Smooth muscle cell (in vitro differentiated cells): ENCODE measurements around the gene ARFGAP3. TPM values are rescaled to one million over a fixed set of nuclear protein-coding genes. Genes with fewer than 3 reads are reported as not detected.

ENCODE experiments used
- DNase-seq: peaks from one replicate; lab custom pipeline; 2025; ENCODE audit not compliant: unreplicated experiment; lab: John Stamatoyannopoulos, UW
- H2AFZ ChIP-seq: fragments of 200-600 bp; sonication (generic); 2 replicates; pipeline ENCODE4 v1.6.0; 2016; ENCODE audit warnings: antibody characterized with exemption, low read depth, mild to moderate bottlenecking
- H3F3A ChIP-seq: fragments of 200-600 bp; sonication (generic); 2 replicates; pipeline ENCODE4 v1.6.0; 2017; ENCODE audit warnings: antibody characterized with exemption, low read depth
- H3K27ac ChIP-seq: fragments of 200-600 bp; sonication (generic); 2 replicates; pipeline ENCODE4 v1.5.1; 2016; ENCODE audit warnings: low read depth, mild to moderate bottlenecking
- H3K27me3 ChIP-seq: fragments of 200-600 bp; sonication (generic); 2 replicates; pipeline ENCODE4 v1.6.1; 2016; ENCODE audit warnings: low read depth, mild to moderate bottlenecking
- H3K36me3 ChIP-seq: fragments of 200-600 bp; sonication (generic); 2 replicates; pipeline ENCODE4 v1.5.1; 2016; ENCODE audit warnings: low read depth
- H3K4me1 ChIP-seq: fragments of 200-600 bp; sonication (generic); 2 replicates; pipeline ENCODE4 v1.5.1; 2016; ENCODE audit warnings: low read depth
- H3K4me2 ChIP-seq: fragments of 200-600 bp; sonication (generic); 2 replicates; pipeline ENCODE4 v1.6.0; 2016; ENCODE audit warnings: mild to moderate bottlenecking
- H3K4me3 ChIP-seq: fragments of 200-600 bp; sonication (generic); 2 replicates; pipeline ENCODE4 v1.5.1; 2016; ENCODE audit warnings: mild to moderate bottlenecking
- H3K79me2 ChIP-seq: fragments of 200-600 bp; sonication (generic); 2 replicates; pipeline ENCODE4 v1.6.0; 2016; ENCODE audit warnings: low read depth, mild to moderate bottlenecking
- H3K9ac ChIP-seq: fragments of 200-600 bp; sonication (generic); 2 replicates; pipeline ENCODE4 v1.6.0; 2016; ENCODE audit warnings: low read depth
- H3K9me3 ChIP-seq: fragments of 200-600 bp; sonication (generic); replicated peaks from 2 replicates; pipeline ENCODE4 v1.5.1; 2016; ENCODE audit warnings: low read depth
- H4K20me1 ChIP-seq: fragments of 200-600 bp; sonication (generic); 2 replicates; pipeline ENCODE4 v1.6.0; 2016; ENCODE audit warnings: low read depth
- CTCF ChIP-seq: fragments of 200-600 bp; sonication (generic); IDR thresholded peaks from 2 replicates; pipeline ENCODE4 v1.5.1; 2017; ENCODE audit warnings: borderline replicate concordance, mild to moderate bottlenecking, antibody characterized with exemption; ENCODE audit not compliant: insufficient read depth, poor library complexity, severe bottlenecking
- WGBS: methylation state at CpG from one replicate; pipeline ENCODE4 v1.1.7; 2016; ENCODE audit warnings: low lambda C conversion rate; 5-methylcytosine and 5-hydroxymethylcytosine counted together
- polyA plus RNA-seq: library from polyadenylated mRNA; unstranded; fragments of >200 nt; fragmentation: Nextera tagmentation; extraction: Ambion mirVana; gene quantifications from 2 replicates; pipeline ENCODE4 v1.2.1, GENCODE V29; 2016
- total RNA-seq: library from RNA; depleted of rRNA; stranded (reverse); fragments of >200 nt; gene quantifications from 2 replicates; pipeline ENCODE4 v1.2.3, GENCODE V29; 2014

Gene ARFGAP3
- total and polyA plus RNA-seq, 2 experiments from 2014 or later, result 69.2 to 89.9 TPM

GRCh38 chr22:42889304-42889703, 32.2 kb upstream of the ARFGAP3 start:
- 88% methylated on average over 4 of the region's 4 CpGs for WGBS

GRCh38 chr22:42887523-42888507, 30.7 kb upstream of the ARFGAP3 start:
- H3K27ac ChIP-seq, result no peak overlapping the region
- H3K9ac ChIP-seq, result no peak overlapping the region
- no peak overlapping the region for H3K4me3 ChIP-seq
- no peaks in the 10 kb centered on the region for H3F3A ChIP-seq
- H3K36me3 ChIP-seq, result no peaks in the 10 kb centered on the region
- no peaks in the 10 kb centered on the region for H3K27me3 ChIP-seq
- H3K79me2 ChIP-seq, result no peaks in the 10 kb centered on the region
- H3K4me2 ChIP-seq, result no peak overlapping the region
- no peaks in the 10 kb centered on the region for H3K9me3 ChIP-seq
- TF ChIP-seq CTCF, result no peak
- H4K20me1 ChIP-seq, result peaks cover 23% of the 10 kb centered on the region
- 92% methylated on average over 14 of the region's 14 CpGs for WGBS
- no peak for DNase-seq
- no peak overlapping the region for H2AFZ ChIP-seq
- H3K4me1 ChIP-seq, result no peaks in the 10 kb centered on the region

More at GRCh38 chr22:42889304-42889703, 32.2 kb upstream of the ARFGAP3 start:
- Histone ChIP-seq H3K4me1 (no peaks in the 10 kb centered on the region), H3K27ac (no peak overlapping the region), H3K79me2 (no peaks in the 10 kb centered on the region), H3K9me3 (no peaks in the 10 kb centered on the region), H3F3A (no peaks in the 10 kb centered on the region), H4K20me1 (peaks cover 36% of the 10 kb centered on the region), H3K27me3 (no peaks in the 10 kb centered on the region), H3K36me3 (no peaks in the 10 kb centered on the region), H2AFZ (no peak overlapping the region), H3K4me3 (no peak overlapping the region), H3K9ac (no peak overlapping the region), H3K4me2 (no peak overlapping the region)
- no peak for DNase-seq
- no peak for TF ChIP-seq CTCF

GRCh38 chr22:42887120-42887519, 30.0 kb upstream of the ARFGAP3 start:
- H2AFZ ChIP-seq, result no peak overlapping the region
- H3K36me3 ChIP-seq, result no peaks in the 10 kb centered on the region
- no peak overlapping the region for H3K4me2 ChIP-seq
- no peaks in the 10 kb centered on the region for H3K9me3 ChIP-seq
- H3F3A ChIP-seq, result no peaks in the 10 kb centered on the region
- no peak overlapping the region for H3K27ac ChIP-seq
- H3K27me3 ChIP-seq, result no peaks in the 10 kb centered on the region
- H3K4me3 ChIP-seq, result no peak overlapping the region
- H3K9ac ChIP-seq, result no peak overlapping the region
- DNase-seq, result no peak
- no peaks in the 10 kb centered on the region for H3K79me2 ChIP-seq
- 91% methylated on average over 7 of the region's 7 CpGs for WGBS
- no peaks in the 10 kb centered on the region for H3K4me1 ChIP-seq
- H4K20me1 ChIP-seq, result peaks cover 30% of the 10 kb centered on the region
- no peak for TF ChIP-seq CTCF
